ENCODE measurements around the gene TPBGL. TPM values are rescaled to one million over a fixed set of nuclear protein-coding genes. Genes with fewer than 3 reads are reported as not detected.

TPBGL gene, protein sequence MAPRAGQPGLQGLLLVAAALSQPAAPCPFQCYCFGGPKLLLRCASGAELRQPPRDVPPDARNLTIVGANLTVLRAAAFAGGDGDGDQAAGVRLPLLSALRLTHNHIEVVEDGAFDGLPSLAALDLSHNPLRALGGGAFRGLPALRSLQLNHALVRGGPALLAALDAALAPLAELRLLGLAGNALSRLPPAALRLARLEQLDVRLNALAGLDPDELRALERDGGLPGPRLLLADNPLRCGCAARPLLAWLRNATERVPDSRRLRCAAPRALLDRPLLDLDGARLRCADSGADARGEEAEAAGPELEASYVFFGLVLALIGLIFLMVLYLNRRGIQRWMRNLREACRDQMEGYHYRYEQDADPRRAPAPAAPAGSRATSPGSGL
- total RNA-seq (2012; rRNA removed), result under 0.01 TPM in 1 of 2 replicates, not detected in the other

DNA sequence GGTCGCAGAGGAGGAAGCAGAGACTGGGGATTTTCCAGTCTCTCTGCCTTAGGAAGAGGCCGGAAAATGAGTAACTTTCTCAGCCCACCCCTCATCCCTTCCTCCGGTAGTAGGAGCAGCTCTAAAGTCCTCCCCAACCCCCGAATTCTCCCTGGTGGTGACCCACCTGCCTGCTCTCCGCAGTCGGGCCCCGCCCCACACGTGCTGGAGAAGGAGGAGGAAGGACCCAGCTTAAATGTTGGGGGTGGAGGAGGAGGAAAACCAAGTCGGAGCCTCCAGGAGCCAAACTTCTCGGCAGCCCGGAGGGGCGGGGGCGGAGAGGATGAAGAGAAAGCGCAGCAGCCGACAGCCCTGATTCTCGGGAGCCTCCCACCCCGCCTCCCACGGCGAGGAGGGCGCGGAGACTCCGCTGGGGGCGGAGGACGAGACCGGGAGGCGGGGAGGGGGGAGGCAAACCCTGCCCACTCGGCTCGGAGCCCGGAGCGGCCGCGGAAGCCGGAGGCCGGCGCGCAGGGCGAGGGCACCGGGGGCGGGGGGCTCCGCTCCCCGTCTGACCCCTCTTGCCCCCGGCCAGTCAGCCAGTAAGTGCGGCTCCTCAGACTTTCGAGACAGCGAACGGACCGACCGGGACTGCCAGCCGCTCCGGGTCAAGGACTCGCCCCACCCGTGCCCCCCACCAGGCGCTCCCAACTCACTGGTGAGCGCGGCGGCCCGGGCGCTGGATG is at the start of gene TPBGL:
TPBGL (plus strand) TSS at position 464 of the 725 bp plus-strand sequence. CDS start 276 bp downstream, outside the sequence.
- Histone ChIP-seq H3K9me3 (replicated peaks; ENCODE audit: low read length) (no peaks in the 10 kb centered on the region), H3K27me3 (ENCODE audit: control insufficient read depth, insufficient read depth, low read length) (peaks cover 90% of the 10 kb centered on the region), H3K4me3 (ENCODE audit: low read length) (peak within 1 kb of the TSS; percentile 76), H3K4me1 (ENCODE audit: control insufficient read depth, insufficient read depth, low read length) (peaks cover 10% of the 10 kb centered on the region), H3K4me2 (ENCODE audit: low read length) (peak within 1 kb of the TSS; percentile 93), H3K36me3 (ENCODE audit: insufficient read depth, low read length) (no peaks in the 10 kb centered on the region), H3K9ac (ENCODE audit: low read depth, low read length) (no peak within 1 kb of the TSS)

DNA sequence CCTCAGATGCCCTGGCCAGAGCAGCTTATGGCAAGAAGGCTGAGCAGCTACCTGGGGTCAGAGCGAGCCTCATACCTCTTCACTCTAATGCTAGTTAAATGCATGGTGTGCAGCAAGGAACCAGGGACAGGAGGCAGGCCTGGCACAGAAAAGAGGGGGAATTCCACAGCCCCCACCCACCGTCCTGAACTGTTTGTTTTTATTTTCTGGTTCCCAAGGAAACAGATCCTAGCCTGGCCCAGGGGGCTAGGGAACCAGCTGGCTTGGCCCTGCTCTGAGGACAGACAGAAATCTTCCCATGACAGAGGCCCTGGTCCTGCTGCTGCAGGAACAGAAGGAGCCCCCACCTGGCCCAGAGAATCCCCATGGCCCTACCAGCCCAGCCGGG is 49.2 kb upstream of the TPBGL start:
- peaks cover 74% of the 10 kb centered on the region for H3K27me3 ChIP-seq (ENCODE audit: control insufficient read depth, insufficient read depth, low read length)
- H3K9me3 ChIP-seq (replicated peaks; ENCODE audit: low read length), result no peaks in the 10 kb centered on the region
- no peaks in the 10 kb centered on the region for H3K36me3 ChIP-seq (ENCODE audit: insufficient read depth, low read length)
- H3K4me1 ChIP-seq (ENCODE audit: control insufficient read depth, insufficient read depth, low read length), result no peaks in the 10 kb centered on the region
- H3K4me2 ChIP-seq (ENCODE audit: low read length), result no peak overlapping the region
- no peak overlapping the region for H3K9ac ChIP-seq (ENCODE audit: low read depth, low read length)
- no peak overlapping the region for H3K4me3 ChIP-seq (ENCODE audit: low read length)

DNA sequence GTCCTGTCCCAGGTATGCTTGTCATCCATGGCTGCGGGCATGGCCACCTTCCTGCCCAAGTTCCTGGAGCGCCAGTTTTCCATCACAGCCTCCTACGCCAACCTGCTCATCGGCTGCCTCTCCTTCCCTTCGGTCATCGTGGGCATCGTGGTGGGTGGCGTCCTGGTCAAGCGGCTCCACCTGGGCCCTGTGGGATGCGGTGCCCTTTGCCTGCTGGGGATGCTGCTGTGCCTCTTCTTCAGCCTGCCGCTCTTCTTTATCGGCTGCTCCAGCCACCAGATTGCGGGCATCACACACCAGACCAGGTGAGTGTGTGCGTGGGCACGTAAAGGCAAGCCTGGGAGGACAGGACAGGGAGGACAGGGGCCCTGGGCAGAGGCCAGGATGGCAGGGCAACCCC is 47.3 kb upstream of the TPBGL start:
- Histone ChIP-seq H3K27me3 (ENCODE audit: control insufficient read depth, insufficient read depth, low read length) (peaks cover 80% of the 10 kb centered on the region), H3K9me3 (replicated peaks; ENCODE audit: low read length) (no peaks in the 10 kb centered on the region), H3K4me3 (ENCODE audit: low read length) (no peak overlapping the region), H3K4me1 (ENCODE audit: control insufficient read depth, insufficient read depth, low read length) (no peaks in the 10 kb centered on the region), H3K36me3 (ENCODE audit: insufficient read depth, low read length) (no peaks in the 10 kb centered on the region), H3K9ac (ENCODE audit: low read depth, low read length) (no peak overlapping the region), H3K4me2 (ENCODE audit: low read length) (no peak overlapping the region)

DNA sequence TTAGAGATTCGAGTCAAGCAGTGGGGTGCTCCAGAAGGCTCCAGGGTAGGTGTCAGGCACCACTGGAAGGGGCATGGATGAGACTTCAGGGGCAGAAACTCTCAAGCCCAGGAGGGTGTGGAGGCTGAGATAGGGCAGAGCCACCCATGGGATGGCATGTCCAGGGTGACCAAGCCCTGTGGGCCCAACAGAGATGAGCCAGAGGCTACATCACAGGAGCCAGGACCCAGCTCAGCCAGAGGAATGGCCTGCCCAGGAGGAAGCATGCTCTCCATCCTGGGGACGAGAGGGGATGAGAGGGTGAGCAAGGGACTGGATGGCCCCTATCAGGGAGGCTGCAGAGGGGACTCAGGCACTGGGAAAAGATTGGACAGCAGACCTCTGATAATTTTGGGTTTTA is 46.9 kb upstream of the TPBGL start:
- peaks cover 85% of the 10 kb centered on the region for H3K27me3 ChIP-seq (ENCODE audit: control insufficient read depth, insufficient read depth, low read length)
- H3K9me3 ChIP-seq (replicated peaks; ENCODE audit: low read length), result no peaks in the 10 kb centered on the region
- no peak overlapping the region for H3K4me3 ChIP-seq (ENCODE audit: low read length)
- H3K9ac ChIP-seq (ENCODE audit: low read depth, low read length), result no peak overlapping the region
- H3K4me2 ChIP-seq (ENCODE audit: low read length), result no peak overlapping the region
- no peaks in the 10 kb centered on the region for H3K36me3 ChIP-seq (ENCODE audit: insufficient read depth, low read length)
- no peaks in the 10 kb centered on the region for H3K4me1 ChIP-seq (ENCODE audit: control insufficient read depth, insufficient read depth, low read length)

DNA sequence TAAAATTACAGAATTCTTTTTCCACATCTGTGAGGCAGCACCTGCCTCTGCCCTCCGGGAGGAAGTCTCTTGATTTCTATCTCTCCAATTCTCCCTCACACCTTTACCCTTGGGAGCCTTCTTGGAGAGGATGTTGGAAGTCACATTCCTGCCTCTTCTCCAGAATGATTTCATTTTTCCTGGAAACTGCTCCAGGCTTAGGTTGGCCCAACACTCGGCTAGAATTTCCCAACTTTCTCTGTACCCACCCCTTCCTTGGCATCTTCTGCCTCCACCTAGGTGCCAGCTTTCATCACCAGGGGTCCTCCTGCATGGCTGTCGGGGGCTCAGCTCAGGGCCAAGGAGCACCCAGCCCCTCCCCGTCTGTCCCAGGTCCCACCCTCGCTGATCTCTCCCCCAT is 46.4 kb upstream of the TPBGL start:
- no peaks in the 10 kb centered on the region for H3K4me1 ChIP-seq (ENCODE audit: control insufficient read depth, insufficient read depth, low read length)
- H3K9me3 ChIP-seq (replicated peaks; ENCODE audit: low read length), result no peaks in the 10 kb centered on the region
- H3K36me3 ChIP-seq (ENCODE audit: insufficient read depth, low read length), result no peaks in the 10 kb centered on the region
- no peak overlapping the region for H3K4me2 ChIP-seq (ENCODE audit: low read length)
- no peak overlapping the region for H3K4me3 ChIP-seq (ENCODE audit: low read length)
- no peak overlapping the region for H3K9ac ChIP-seq (ENCODE audit: low read depth, low read length)
- H3K27me3 ChIP-seq (ENCODE audit: control insufficient read depth, insufficient read depth, low read length), result peaks cover 89% of the 10 kb centered on the region

DNA sequence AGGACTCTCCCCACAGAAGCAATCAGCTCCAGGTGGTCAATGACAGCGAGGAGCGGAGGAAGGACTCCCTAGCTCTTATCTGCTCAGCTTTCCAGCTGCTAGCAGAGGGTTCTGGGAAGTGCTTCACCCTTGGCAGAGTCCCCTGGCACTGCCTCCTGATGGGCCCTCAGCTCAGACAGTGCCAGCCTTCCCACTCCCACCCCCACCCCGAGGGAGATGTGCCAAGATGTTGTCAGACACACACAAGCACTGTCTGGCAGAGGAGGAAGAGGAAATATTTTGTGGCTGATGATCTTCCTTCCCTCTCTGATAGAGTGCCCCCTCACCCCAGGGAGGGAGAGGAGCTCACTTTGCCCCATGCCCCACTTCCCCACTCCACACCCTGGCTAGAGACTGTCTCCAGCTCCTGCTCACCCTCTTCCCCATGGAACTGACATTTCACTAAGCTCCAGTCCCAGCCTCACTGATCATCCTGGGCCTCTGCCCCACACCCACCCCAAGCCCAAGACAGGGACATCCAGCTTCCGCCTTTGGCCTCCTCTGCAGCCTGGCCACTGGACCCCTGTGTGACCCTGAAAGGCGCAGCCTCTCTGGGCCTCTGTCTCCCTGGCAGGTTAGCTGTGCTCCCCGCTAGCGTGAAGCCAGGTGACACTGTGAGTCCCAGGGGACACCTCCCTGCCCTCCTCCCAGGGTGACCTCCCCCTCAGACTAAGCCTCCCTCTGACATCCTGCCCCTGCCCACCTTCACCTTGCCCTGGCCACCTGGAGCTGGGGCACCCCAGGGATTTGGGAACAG is 45.2 kb upstream of the TPBGL start:
- Histone ChIP-seq H3K4me2 (ENCODE audit: low read length) (no peak overlapping the region), H3K4me3 (ENCODE audit: low read length) (no peak overlapping the region), H3K9me3 (replicated peaks; ENCODE audit: low read length) (no peaks in the 10 kb centered on the region), H3K9ac (ENCODE audit: low read depth, low read length) (no peak overlapping the region), H3K4me1 (ENCODE audit: control insufficient read depth, insufficient read depth, low read length) (no peaks in the 10 kb centered on the region), H3K27me3 (ENCODE audit: control insufficient read depth, insufficient read depth, low read length) (peaks cover 96% of the 10 kb centered on the region), H3K36me3 (ENCODE audit: insufficient read depth, low read length) (no peaks in the 10 kb centered on the region)

DNA sequence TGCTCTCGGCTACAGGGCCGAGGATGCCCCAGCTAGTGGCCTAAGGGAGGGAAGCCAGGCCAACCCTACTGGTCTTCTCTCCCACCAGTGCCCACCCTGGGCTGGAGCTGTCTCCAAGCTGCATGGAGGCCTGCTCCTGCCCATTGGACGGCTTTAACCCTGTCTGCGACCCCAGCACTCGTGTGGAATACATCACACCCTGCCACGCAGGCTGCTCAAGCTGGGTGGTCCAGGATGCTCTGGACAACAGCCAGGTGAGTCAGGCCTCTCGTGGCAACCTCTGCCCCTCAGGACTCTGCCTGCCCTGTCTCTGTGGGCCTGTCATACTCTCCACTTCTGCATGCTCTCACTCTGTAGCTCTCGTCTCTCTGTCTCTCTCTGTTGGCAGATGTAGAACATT is 44.1 kb upstream of the TPBGL start:
- H3K4me1 ChIP-seq (ENCODE audit: control insufficient read depth, insufficient read depth, low read length), result no peaks in the 10 kb centered on the region
- H3K9me3 ChIP-seq (replicated peaks; ENCODE audit: low read length), result no peaks in the 10 kb centered on the region
- peaks cover 93% of the 10 kb centered on the region for H3K27me3 ChIP-seq (ENCODE audit: control insufficient read depth, insufficient read depth, low read length)
- no peak overlapping the region for H3K4me3 ChIP-seq (ENCODE audit: low read length)
- no peak overlapping the region for H3K4me2 ChIP-seq (ENCODE audit: low read length)
- H3K36me3 ChIP-seq (ENCODE audit: insufficient read depth, low read length), result no peaks in the 10 kb centered on the region
- H3K9ac ChIP-seq (ENCODE audit: low read depth, low read length), result no peak overlapping the region

DNA sequence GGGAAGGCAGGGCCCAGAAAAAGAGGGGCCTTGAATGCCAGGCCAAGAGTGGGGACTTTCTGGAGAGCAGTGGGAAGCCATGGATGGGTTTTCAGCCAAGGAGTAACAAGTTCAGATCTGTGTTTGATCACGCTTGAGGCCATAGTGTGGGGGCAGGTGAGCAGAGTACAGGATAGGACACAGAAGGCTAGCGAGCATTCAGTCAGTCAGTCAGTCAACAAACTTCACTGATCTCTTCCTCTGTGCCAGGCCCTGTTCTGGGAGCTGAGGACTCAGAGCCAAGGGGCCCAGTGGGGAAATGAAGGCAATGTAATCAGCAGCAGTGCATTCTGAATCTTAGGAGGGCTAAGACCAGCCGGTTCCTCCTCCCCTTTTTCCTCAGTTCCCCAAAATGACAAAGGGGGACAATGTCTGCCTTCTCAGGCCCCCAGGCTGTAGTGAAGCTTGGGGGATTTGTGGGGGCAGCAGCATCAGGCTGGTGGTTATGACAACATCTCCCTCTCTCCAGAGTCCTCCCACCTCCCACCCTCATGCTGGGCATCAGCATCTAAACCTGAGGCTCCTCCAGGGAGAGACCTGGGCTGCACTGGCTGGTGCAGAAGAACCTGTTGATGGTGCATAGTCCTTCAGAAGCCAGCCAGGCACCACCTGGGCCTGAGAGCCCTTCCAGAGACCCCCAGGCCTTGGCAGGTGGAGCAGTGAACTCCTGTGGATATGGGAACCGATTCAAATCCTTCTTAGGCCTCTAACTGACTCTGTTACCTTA is 42.9 kb upstream of the TPBGL start:
- H3K4me3 ChIP-seq (ENCODE audit: low read length), result no peak overlapping the region
- H3K9ac ChIP-seq (ENCODE audit: low read depth, low read length), result no peak overlapping the region
- H3K9me3 ChIP-seq (replicated peaks; ENCODE audit: low read length), result no peaks in the 10 kb centered on the region
- no peaks in the 10 kb centered on the region for H3K4me1 ChIP-seq (ENCODE audit: control insufficient read depth, insufficient read depth, low read length)
- no peaks in the 10 kb centered on the region for H3K36me3 ChIP-seq (ENCODE audit: insufficient read depth, low read length)
- no peak overlapping the region for H3K4me2 ChIP-seq (ENCODE audit: low read length)
- peaks cover 85% of the 10 kb centered on the region for H3K27me3 ChIP-seq (ENCODE audit: control insufficient read depth, insufficient read depth, low read length)

DNA sequence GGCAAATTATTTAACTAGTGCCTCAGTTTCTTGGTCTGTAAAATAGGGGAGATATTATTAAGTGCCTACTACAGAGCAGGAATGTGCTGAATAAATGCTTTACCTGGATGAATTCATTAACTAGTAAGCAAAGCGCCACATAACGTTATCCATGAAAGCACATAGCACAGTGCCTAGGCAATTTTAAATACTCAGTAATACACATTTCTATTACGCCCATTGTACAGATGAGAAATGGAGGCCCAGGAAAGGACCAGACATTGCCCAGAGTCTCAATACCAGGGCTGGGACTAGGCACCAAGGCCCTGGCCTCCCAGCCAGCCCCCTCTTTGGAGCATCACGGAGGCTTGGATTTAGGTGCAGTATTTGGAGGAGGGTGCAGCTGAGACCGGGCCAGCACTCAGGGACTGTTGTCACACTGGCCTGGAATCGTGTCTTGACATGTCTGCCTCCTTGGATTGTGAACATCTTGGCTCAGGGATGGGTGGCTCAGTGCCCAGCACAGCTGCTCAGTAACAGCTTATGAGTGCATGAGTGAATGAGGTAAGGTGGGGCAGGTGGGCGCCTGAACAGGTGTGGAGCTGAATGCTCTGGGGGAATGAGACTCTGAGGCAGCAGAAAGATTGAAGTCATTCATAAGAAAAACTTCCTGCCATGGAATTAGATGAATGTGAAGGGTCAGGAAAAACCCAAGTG is 42.1 kb upstream of the TPBGL start:
- H3K4me1 ChIP-seq (ENCODE audit: control insufficient read depth, insufficient read depth, low read length), result no peaks in the 10 kb centered on the region
- no peak overlapping the region for H3K9ac ChIP-seq (ENCODE audit: low read depth, low read length)

DNA sequence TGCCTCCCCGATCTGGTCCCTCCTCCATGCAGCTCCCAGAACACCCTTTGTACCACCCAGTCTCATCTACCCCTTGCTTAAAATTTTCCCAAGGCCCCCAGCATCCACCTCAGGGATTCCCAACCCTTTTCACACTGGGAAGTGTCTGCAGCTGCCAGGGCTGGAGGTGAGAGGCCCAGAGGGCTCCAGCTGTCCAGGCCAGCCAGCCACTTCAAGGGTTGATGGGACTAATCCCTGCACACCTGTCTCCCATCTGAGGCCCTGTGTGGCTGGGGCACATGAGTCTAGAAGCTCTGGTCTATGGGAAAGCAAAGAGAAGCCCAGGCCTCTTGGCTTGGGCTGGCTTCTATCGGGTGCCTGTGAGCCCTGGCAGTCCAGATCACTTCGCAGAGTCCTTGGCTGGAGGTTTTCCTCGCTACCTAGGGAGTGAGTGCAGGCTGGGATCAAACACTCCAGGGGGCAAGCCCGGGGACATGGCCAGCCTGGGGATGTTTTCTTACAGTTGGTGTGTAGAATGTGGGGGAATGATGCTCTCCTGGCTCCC is 41.1 kb upstream of the TPBGL start:
- Histone ChIP-seq H3K27me3 (ENCODE audit: control insufficient read depth, insufficient read depth, low read length) (peaks cover 76% of the 10 kb centered on the region), H3K9ac (ENCODE audit: low read depth, low read length) (no peak overlapping the region), H3K9me3 (replicated peaks; ENCODE audit: low read length) (no peaks in the 10 kb centered on the region), H3K4me1 (ENCODE audit: control insufficient read depth, insufficient read depth, low read length) (no peaks in the 10 kb centered on the region), H3K4me2 (ENCODE audit: low read length) (no peak overlapping the region), H3K36me3 (ENCODE audit: insufficient read depth, low read length) (no peaks in the 10 kb centered on the region), H3K4me3 (ENCODE audit: low read length) (no peak overlapping the region)

More for the DNA sequence above, 42.1 kb upstream of the TPBGL start:
- no peak overlapping the region for H3K4me3 ChIP-seq (ENCODE audit: low read length)
- H3K36me3 ChIP-seq (ENCODE audit: insufficient read depth, low read length), result no peaks in the 10 kb centered on the region
- H3K27me3 ChIP-seq (ENCODE audit: control insufficient read depth, insufficient read depth, low read length), result peaks cover 79% of the 10 kb centered on the region
- no peaks in the 10 kb centered on the region for H3K9me3 ChIP-seq (replicated peaks; ENCODE audit: low read length)
- no peak overlapping the region for H3K4me2 ChIP-seq (ENCODE audit: low read length)

Data from skeletal muscle satellite cell (primary cell).